ENCODE data around the gene CSNK2B.

CSNK2B gene

GRCh38 chr6:31654574-31655348, 11.1 kb upstream of the CSNK2B start:
- no peak overlapping the region for H3K4me3 ChIP-seq (ENCODE audit: control insufficient read depth, low read depth, low read length)
- DNase-seq (ENCODE audit: low read depth) = no peak
- no peak for TF ChIP-seq CTCF (IDR thresholded peaks at IDR 0.05; ENCODE audit: control insufficient read depth, insufficient read depth, low read depth, low read length, missing control alignments)

- H3K4me3 ChIP-seq (ENCODE audit: control insufficient read depth, low read depth, low read length) = no peak within 1 kb of the TSS
- TF ChIP-seq CTCF (IDR thresholded peaks at IDR 0.05; ENCODE audit: control insufficient read depth, insufficient read depth, low read depth, low read length, missing control alignments) = no peak
- no peak for DNase-seq (ENCODE audit: low read depth)
Observed at GRCh38 chr6:31655349-31656237, 10.3 kb upstream of the CSNK2B start, which contains the start of gene APOM. Gene APOM (plus strand): TSS chr6:31655894. CDS start chr6:31655967, 73 bp downstream.

GRCh38 chr6:31657406-31658157, 8.3 kb upstream of the CSNK2B start:
- DNase-seq (ENCODE audit: low read depth) = no peak
- H3K4me3 ChIP-seq (ENCODE audit: control insufficient read depth, low read depth, low read length) = no peak overlapping the region
- TF ChIP-seq CTCF (IDR thresholded peaks at IDR 0.05; ENCODE audit: control insufficient read depth, insufficient read depth, low read depth, low read length, missing control alignments) = no peak

GRCh38 chr6:31658158-31658688, 7.7 kb upstream of the CSNK2B start:
- no peak for TF ChIP-seq CTCF (IDR thresholded peaks at IDR 0.05; ENCODE audit: control insufficient read depth, insufficient read depth, low read depth, low read length, missing control alignments)
- H3K4me3 ChIP-seq (ENCODE audit: control insufficient read depth, low read depth, low read length) = no peak overlapping the region
- DNase-seq (ENCODE audit: low read depth) = no peak

GRCh38 chr6:31658983-31659648, 6.8 kb upstream of the CSNK2B start:
- peak overlapping the region; percentile 76 for H3K4me3 ChIP-seq (ENCODE audit: control insufficient read depth, low read depth, low read length)
- no peak for TF ChIP-seq CTCF (IDR thresholded peaks at IDR 0.05; ENCODE audit: control insufficient read depth, insufficient read depth, low read depth, low read length, missing control alignments)
- DNase-seq (ENCODE audit: low read depth) = no peak

All from AG09309 (cell line).